Femur (tissue), 1 donor: ENCODE measurements around the gene TMEM88.
A peak's percentile ranks its signal among the peaks of the same experiment; 100 is the strongest.
"Not testable (repeated sequence)": the region's sequence is repeated elsewhere in the genome, so short reads cannot be mapped to it uniquely, and the experiment has no call there.

Source experiments
- DNase-seq: peaks from one replicate; pipeline ENCODE4 v3.0.0-alpha.2; 2017

Gene TMEM88

DNA sequence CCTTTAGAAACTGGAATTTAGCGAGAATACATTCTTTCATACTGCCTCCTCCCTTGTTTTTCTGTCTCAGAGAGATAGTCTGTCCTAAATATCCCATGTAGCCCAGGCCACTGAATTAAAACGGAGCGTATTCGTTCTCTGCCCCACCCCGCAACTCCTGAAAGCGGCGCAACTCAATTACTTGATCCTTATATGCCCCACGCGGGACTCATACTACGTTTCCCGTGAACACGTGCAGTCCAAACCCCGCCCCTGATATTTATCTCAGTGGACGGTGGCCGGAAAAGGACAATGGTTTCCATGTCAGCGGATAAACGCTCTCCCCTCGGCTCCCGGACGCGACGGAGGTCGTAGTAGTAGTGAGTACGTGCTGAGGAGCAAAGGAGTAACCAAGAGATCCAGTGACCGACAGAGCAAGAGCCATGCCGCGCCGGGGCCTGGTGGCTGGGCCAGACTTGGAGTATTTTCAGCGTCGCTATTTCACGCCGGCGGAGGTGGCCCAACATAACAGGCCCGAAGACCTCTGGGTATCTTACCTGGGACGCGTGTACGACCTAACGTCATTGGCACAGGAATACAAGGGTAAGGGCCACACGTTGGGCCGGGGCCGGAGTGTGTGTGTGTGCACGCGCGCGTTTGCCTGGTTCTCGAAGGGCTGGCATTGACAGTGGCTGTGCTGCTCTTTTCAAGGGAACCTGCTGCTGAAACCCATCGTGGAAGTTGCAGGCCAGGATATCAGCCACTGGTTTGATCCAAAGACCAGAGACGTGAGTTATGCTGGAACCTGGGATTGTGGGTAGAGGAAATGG lies 3.1 kb downstream of the TMEM88 start, which contains the start of gene CYB5D1:
CYB5D1 (plus strand) TSS at position 291 of the 809 bp plus-strand sequence; CDS start at position 423, 132 bp downstream.
- peak; percentile 94 for DNase-seq

DNA sequence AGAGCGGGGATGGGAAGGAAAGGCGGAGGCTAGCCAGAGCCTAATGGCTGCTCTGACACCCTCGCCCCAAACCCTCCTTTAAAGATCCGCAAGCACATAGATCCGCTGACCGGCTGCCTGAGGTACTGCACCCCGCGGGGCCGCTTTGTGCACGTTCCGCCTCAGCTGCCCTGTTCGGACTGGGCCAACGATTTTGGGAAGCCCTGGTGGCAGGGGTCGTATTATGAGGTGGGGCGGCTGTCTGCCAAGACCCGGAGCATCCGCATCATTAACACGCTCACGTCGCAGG lies 3.6 kb downstream of the TMEM88 start:
- DNase-seq = peak; percentile 62

DNA sequence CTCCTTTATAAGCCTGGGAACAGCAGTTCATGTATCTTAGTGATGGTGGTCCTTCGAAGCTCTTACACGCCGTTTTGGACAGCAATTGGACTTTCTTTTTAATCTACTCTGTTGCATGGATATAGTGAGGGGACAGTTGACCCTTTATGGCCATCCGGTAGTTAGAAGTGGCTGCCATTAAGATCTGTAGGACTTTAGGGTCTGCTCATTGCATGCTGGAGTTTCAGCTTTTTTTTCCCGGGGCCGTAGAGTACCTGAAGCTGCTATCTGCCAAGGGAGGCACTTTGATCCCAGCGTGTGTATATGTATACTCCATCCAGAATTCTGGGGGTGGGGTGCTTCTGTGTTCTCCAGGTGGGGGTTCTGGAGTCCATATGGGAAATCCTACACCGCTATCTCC lies 4.2 kb downstream of the TMEM88 start:
- DNase-seq = no peak

- DNase-seq = peak; percentile 55
These were observed 8.0 kb downstream of the TMEM88 start for GRCh38 chr17:7862692-7863437.

- not testable (repeated sequence) for DNase-seq
These were observed 9.5 kb downstream of the TMEM88 start for GRCh38 chr17:7864384-7864783.

- no peak for DNase-seq
These were observed 10.3 kb downstream of the TMEM88 start for GRCh38 chr17:7864995-7865650.

GRCh38 chr17:7867881-7868329 lies 13.0 kb downstream of the TMEM88 start:
- no peak for DNase-seq

DNA sequence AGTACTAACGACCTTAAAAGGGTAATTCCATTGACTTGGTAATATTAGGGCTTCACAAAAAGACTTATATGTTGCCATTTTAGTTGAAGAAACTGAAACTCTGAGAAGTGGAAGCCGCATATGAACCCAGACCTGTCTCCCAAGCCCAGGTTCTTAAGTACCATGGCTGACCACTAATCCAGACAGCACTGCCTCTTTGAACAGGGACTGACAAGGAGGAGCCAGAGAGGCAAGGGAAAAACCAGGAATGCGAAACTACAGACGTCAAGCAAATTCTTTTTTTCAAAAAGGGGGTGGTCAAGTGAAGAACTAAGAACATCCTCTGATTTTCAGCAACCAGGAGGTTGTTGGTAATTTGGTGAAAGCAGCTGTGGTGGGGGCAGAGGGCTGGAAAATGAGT lies 18.2 kb downstream of the TMEM88 start:
- no peak for DNase-seq

- DNase-seq = no peak
These were observed 21.0 kb downstream of the TMEM88 start for GRCh38 chr17:7875804-7876370.

DNA sequence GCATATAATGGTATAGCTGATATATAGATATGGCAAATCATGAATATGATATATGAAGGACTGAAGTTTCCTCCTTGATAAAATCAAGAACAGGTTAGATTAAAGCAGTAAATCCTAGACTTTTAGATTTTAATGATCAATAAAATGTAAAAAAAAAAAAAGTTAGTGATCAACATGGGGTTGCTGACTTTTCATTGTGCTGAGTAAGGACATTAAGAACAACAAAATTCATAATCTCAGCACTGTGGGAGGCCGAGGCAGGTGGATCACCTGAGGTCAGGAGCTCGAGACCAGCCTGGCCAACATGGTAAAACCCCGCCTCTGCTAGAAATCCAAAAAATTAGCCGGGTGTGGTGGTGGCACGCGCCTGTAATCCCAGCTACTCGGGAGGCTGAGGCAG lies 23.4 kb downstream of the TMEM88 start:
- no peak for DNase-seq

DNA sequence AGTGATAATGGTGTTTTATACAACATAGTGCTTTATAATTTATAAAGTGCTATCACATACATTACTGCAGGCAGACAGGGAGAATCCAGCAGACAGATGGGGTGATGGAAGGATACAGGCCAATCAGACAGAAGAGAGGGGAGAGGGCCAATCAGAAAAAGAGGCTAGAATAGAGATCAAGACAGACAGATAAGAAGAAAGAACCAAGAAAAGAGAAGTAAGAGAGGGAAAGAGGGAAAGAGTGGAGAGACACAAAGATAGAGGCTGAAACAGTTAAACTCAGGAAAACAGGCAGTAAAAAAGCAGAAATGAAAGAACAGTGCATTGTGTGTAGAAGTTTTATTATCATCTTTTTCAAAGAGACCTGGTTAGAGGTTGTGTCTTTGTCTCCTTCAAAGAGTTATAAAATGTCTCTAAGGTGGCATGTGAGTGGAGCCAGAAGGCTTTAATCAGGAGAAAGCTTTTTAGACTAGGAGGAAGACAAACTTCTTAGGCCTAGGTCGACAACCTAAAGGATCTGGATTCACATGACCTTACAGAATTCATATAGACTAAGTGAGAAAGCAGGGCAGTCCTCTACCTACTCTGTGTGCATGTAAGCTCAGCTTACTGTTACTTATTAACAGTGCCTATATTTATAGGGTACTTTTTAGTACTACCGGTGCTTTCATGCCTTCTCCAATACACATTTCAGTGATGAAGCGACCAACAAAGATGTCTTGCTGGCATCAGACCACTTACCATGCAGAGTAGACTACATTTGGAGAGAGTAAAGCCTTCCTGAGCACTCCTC lies 25.4 kb downstream of the TMEM88 start:
- DNase-seq = no peak

GRCh38 chr17:7881276-7882054 lies 26.6 kb downstream of the TMEM88 start:
- DNase-seq = peak; percentile 47

GRCh38 chr17:7882068-7882467 lies 27.2 kb downstream of the TMEM88 start:
- DNase-seq = no peak

DNA sequence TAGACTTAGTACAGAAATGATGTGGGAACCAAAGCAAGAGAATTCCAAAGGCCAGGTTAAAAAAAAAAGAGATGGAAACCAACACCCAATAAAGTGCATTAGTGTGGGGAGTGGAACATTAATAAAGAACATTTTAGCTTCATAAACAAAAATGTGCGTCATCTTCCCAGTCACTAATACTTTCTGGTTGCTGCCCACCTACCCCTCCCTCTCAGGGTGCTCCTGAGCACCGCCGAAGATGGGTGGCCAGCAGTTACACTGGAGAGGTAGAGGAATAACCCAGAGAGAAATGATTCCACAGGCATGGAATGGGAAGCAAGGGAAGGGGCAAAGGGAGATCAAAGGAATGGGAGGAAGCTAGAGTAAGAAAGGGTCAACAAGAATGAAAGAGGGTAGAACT lies 27.8 kb downstream of the TMEM88 start:
- DNase-seq = no peak

- peak; percentile 49 for DNase-seq
These were observed 29.0 kb downstream of the TMEM88 start for GRCh38 chr17:7883781-7884386.

- peak; percentile 59 for DNase-seq
These were observed 29.9 kb downstream of the TMEM88 start for GRCh38 chr17:7884581-7885366.

DNA sequence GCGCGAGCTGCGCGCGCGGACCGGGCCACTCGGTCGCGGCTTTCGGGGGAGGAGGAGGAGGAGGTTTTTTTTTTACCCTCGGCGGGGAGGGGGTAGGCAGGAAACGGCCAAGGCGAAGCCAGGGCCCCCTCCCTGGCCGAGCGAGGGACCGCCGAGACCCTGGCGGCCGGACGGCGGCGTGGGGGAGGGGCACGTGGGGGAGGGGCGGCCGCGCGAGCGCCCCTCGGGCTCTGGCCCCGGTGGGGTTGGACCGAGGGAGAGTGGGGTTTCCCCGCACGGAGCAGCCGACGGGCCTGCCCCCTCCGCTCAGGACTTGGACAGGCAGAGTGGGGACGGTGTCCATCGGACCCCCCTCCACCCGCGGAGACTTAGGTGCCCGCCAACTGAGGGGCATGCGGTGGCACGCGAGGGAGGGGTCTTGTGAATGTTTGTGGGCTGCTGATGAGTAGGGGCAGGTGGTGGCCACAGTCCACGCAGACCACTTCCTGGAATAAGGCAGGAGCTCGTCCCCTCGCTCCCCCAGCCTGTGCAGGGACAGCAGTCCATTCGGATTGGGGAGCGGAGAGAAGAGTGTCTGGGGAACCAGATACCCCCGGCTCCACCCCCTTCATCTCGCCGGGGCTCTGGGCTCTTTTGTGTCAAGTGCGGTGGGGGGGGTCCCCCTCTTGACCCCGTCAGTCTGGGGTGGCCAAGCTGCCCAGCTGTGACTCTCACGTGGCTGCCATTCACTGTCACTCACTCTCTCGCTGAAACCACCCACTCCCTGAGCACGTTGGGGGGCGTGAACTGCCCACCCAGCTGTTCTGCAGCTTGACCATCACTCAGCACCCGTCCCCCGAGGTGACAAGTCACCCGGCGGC lies 30.7 kb downstream of the TMEM88 start:
- peak; percentile 76 for DNase-seq

DNA sequence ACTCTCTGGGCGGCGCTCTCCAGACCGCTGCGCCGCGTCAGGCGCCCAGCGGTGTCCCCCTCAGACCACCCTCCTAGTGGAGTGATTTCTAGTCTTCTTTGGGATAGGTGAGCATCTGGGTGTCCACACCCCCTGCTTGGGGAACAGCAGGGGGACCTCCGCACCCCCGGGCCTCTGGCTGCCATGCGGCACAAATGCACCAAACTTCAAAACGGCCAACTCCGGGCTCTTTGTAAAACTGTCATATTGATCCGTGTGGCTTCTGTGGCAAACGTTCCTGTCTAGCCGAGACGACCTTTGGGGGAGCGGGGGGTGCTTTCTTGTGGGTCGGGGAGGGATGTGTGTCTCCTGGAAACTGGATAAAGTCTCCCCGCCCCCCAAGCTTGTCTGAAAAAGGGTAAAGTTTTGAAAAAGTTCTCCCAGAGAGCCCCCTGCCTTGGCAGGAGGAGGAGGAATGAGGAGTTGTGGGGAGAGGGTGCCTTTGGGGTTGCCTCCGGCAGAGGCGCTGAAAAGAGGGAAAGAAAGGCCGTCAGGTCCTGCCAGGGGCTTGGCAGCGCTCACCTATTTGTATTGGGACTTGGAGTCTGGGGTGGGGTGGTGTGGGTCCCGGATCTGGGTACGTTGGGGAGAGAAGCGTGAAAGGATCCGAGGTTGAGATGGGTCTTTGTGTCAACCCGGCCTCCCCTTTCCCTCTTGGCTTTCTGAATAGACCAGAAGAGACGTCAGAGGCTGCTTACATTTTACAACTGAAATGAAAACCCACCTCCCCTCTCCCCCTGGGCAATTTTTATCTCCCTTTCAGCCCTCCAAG lies 31.6 kb downstream of the TMEM88 start:
- DNase-seq = peak; percentile 71
